Measurements from ENCODE around the gene RSPRY1. TPM values are rescaled to one million over a fixed set of nuclear protein-coding genes. Genes with fewer than 3 reads are reported as not detected.

RSPRY1 gene
- total and polyA plus RNA-seq, 2 experiments from 2014 or later = 39.1 to 42.7 TPM

GRCh38 chr16:57209780-57210179 lies 23.7 kb downstream of the RSPRY1 start:
- Histone ChIP-seq H3K27ac (no peak overlapping the region), H3K36me3 (ENCODE audit: low read depth) (peaks cover 69% of the 10 kb centered on the region)
- 99 to 100% methylated on average over 5 of the region's 5 CpGs for WGBS, 2 experiments (ENCODE audit: low coverage in 1 of 2, low lambda C conversion rate in 2 of 2, missing lambda C conversion rate in 2 of 2)

GRCh38 chr16:57213462-57213861 lies 27.3 kb downstream of the RSPRY1 start:
- Histone ChIP-seq H3K9me2 (ENCODE audit: insufficient read depth) (no peaks in the 10 kb centered on the region), H2AFZ (no peak overlapping the region), H3K27ac (no peak overlapping the region), H4K20me1 (ENCODE audit: insufficient read depth) (no peaks in the 10 kb centered on the region), H3K27me3 (replicated peaks; ENCODE audit: insufficient read depth) (no peaks in the 10 kb centered on the region), H3K36me3 (ENCODE audit: low read depth) (peaks cover 86% of the 10 kb centered on the region), H3K4me3 (no peak overlapping the region), H3K9ac (no peak overlapping the region), H3K9me3 (ENCODE audit: low read depth) (no peaks in the 10 kb centered on the region), H3F3A (ENCODE audit: insufficient read depth) (0 out of 2 replicates have a peak, but pooled peaks cover 9% of the 10 kb centered on the region), H3K4me1 (ENCODE audit: insufficient read depth) (no peaks in the 10 kb centered on the region), H3K4me2 (ENCODE audit: unreplicated experiment) (no peak overlapping the region), H3K79me2 (ENCODE audit: insufficient read depth) (peaks cover 20% of the 10 kb centered on the region)
- in situ Hi-C loops (cut with MboI) = no loop called here
- WGBS, 2 experiments (ENCODE audit: low coverage in 1 of 2, low lambda C conversion rate in 2 of 2, missing lambda C conversion rate in 2 of 2) = 87 to 96% methylated on average over 1 of the region's 1 CpG
- no peak for TF ChIP-seq EZH2 (IDR thresholded peaks at IDR 0.05; ENCODE audit: insufficient read depth, poor library complexity, severe bottlenecking)
- no peak for TF ChIP-seq EZH2phosphoT487 (IDR thresholded peaks at IDR 0.05; ENCODE audit: insufficient read depth, low read depth)
- no peak for DNase-seq

More at GRCh38 chr16:57209780-57210179, 23.7 kb downstream of the RSPRY1 start:
- Histone ChIP-seq H3K4me2 (ENCODE audit: unreplicated experiment) (no peak overlapping the region), H4K20me1 (ENCODE audit: insufficient read depth) (no peaks in the 10 kb centered on the region), H3K79me2 (ENCODE audit: insufficient read depth) (peaks cover 43% of the 10 kb centered on the region), H3K9me2 (ENCODE audit: insufficient read depth) (no peaks in the 10 kb centered on the region), H3K27me3 (replicated peaks; ENCODE audit: insufficient read depth) (no peaks in the 10 kb centered on the region), H3K4me3 (no peak overlapping the region), H3F3A (ENCODE audit: insufficient read depth) (no peaks in the 10 kb centered on the region), H3K9ac (no peak overlapping the region), H3K4me1 (ENCODE audit: insufficient read depth) (no peaks in the 10 kb centered on the region), H3K9me3 (ENCODE audit: low read depth) (no peaks in the 10 kb centered on the region), H2AFZ (no peak overlapping the region)
- in situ Hi-C loops (cut with MboI) = no loop called here
- TF ChIP-seq EZH2 (IDR thresholded peaks at IDR 0.05; ENCODE audit: insufficient read depth, poor library complexity, severe bottlenecking) (no peak), EZH2phosphoT487 (IDR thresholded peaks at IDR 0.05; ENCODE audit: insufficient read depth, low read depth) (no peak)
- DNase-seq = no peak

DNA sequence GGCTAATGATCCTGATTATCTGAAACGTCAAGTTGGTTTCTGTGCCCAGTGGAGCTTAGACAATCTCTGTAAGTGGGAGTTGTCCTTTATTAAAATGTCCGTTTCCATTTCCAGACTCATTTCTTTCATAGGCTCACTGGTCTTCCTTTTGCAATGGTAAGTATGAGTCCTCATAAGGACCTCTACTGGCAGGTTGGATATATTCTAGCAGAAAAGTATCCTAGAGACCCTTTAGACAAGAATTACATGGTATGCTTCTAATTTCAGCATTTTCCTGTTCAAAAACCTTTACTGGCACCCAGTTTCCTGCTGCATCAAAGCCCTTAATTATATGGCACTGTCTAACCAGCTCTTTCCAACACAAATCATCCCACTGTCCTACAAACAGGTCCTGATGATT lies 30.8 kb downstream of the RSPRY1 start:
- Histone ChIP-seq H3K27me3 (replicated peaks; ENCODE audit: insufficient read depth) (no peaks in the 10 kb centered on the region), H3K4me1 (ENCODE audit: insufficient read depth) (no peaks in the 10 kb centered on the region), H3K4me2 (ENCODE audit: unreplicated experiment) (no peak overlapping the region), H3F3A (ENCODE audit: insufficient read depth) (0 out of 2 replicates have a peak, but pooled peaks cover 9% of the 10 kb centered on the region), H3K4me3 (no peak overlapping the region), H3K9ac (no peak overlapping the region), H3K9me3 (ENCODE audit: low read depth) (no peaks in the 10 kb centered on the region), H3K9me2 (ENCODE audit: insufficient read depth) (no peaks in the 10 kb centered on the region), H3K79me2 (ENCODE audit: insufficient read depth) (peaks cover 22% of the 10 kb centered on the region), H3K27ac (no peak overlapping the region), H2AFZ (no peak overlapping the region), H4K20me1 (ENCODE audit: insufficient read depth) (no peaks in the 10 kb centered on the region), H3K36me3 (ENCODE audit: low read depth) (peaks cover 94% of the 10 kb centered on the region)
- no peak for TF ChIP-seq EZH2 (IDR thresholded peaks at IDR 0.05; ENCODE audit: insufficient read depth, poor library complexity, severe bottlenecking)
- no peak for TF ChIP-seq EZH2phosphoT487 (IDR thresholded peaks at IDR 0.05; ENCODE audit: insufficient read depth, low read depth)
- WGBS, 2 experiments (ENCODE audit: low coverage in 1 of 2, low lambda C conversion rate in 2 of 2, missing lambda C conversion rate in 2 of 2) = 73 to 79% methylated on average over 2 of the region's 2 CpGs
- no peak for DNase-seq
- in situ Hi-C loops (cut with MboI) = no loop called here

GRCh38 chr16:57223057-57223456 lies 36.9 kb downstream of the RSPRY1 start:
- 91 to 94% methylated on average over 1 of the region's 1 CpG for WGBS, 2 experiments (ENCODE audit: low coverage in 1 of 2, low lambda C conversion rate in 2 of 2, missing lambda C conversion rate in 2 of 2)
- H3K36me3 ChIP-seq (ENCODE audit: low read depth) = peaks cover 71% of the 10 kb centered on the region
- no peaks in the 10 kb centered on the region for H3K9me3 ChIP-seq (ENCODE audit: low read depth)
- no peak overlapping the region for H3K4me3 ChIP-seq
- H2AFZ ChIP-seq = no peak overlapping the region
- no peak overlapping the region for H3K27ac ChIP-seq
- H3F3A ChIP-seq (ENCODE audit: insufficient read depth) = no peaks in the 10 kb centered on the region
- no peaks in the 10 kb centered on the region for H3K27me3 ChIP-seq (replicated peaks; ENCODE audit: insufficient read depth)
- H3K79me2 ChIP-seq (ENCODE audit: insufficient read depth) = peaks cover 6% of the 10 kb centered on the region
- peaks cover 8% of the 10 kb centered on the region; the same call in 1 of the 2 replicates for H3K4me1 ChIP-seq (ENCODE audit: insufficient read depth)
- in situ Hi-C loops (cut with MboI) = no loop called here
- DNase-seq = no peak
- no peaks in the 10 kb centered on the region for H4K20me1 ChIP-seq (ENCODE audit: insufficient read depth)
- no peak overlapping the region for H3K9ac ChIP-seq
- TF ChIP-seq EZH2 (IDR thresholded peaks at IDR 0.05; ENCODE audit: insufficient read depth, poor library complexity, severe bottlenecking) (no peak), EZH2phosphoT487 (IDR thresholded peaks at IDR 0.05; ENCODE audit: insufficient read depth, low read depth) (no peak)
- H3K4me2 ChIP-seq (ENCODE audit: unreplicated experiment) = no peak overlapping the region
- H3K9me2 ChIP-seq (ENCODE audit: insufficient read depth) = no peaks in the 10 kb centered on the region

Measured in GM23248 (cell line).